GM13977 (cell line): Measurements from ENCODE around the gene SRCAP.
"Not testable (repeated sequence)": the region's sequence is repeated elsewhere in the genome, so short reads cannot be mapped to it uniquely, and the experiment has no call there.

Source experiments
- DNase-seq: peaks from one replicate; pipeline ENCODE4 v3.0.0; 2012; ENCODE audit warnings: low spot score
- CTCF ChIP-seq: IDR thresholded peaks from 2 replicates; pipeline ENCODE4 v1.5.1; 2012; ENCODE audit warnings: mild to moderate bottlenecking, control low read depth; ENCODE audit not compliant: insufficient read depth; ENCODE audit errors: extremely low read depth, missing control alignments
- in situ Hi-C: fragments of 300-500 bp; cut with MboI; formaldehyde crosslinking; loops from one replicate; pipeline ENCODE4 v1.12.0; 2022; ENCODE audit warnings: low sequenced_read_pairs, low pct_unique_long_range_greater_than_20kb, mixed read lengths, inconsistent platforms; ENCODE audit not compliant: unreplicated experiment

Gene SRCAP

GRCh38 chr16:30699615-30700099 lies 686 bp downstream of the SRCAP start:
- DNase-seq: no peak
- no peak for TF ChIP-seq CTCF
- in situ Hi-C loops: no loop called here

GRCh38 chr16:30700491-30700890 lies 1.5 kb downstream of the SRCAP start:
- in situ Hi-C loops: no loop called here
- DNase-seq: no peak
- no peak for TF ChIP-seq CTCF

- in situ Hi-C loops: no loop called here
- TF ChIP-seq CTCF: no peak
- no peak for DNase-seq
Observed at GRCh38 chr16:30700971-30701370, 2.0 kb downstream of the SRCAP start.

- DNase-seq, in situ Hi-C loops: not testable (repeated sequence)
Observed at GRCh38 chr16:30703071-30703470, 4.1 kb downstream of the SRCAP start.

- TF ChIP-seq CTCF: no peak
- in situ Hi-C loops: no loop called here
- DNase-seq: no peak
Observed at GRCh38 chr16:30703971-30704370, 5.0 kb downstream of the SRCAP start.

GRCh38 chr16:30706046-30706445 lies 7.1 kb downstream of the SRCAP start:
- in situ Hi-C loops: no loop called here
- no peak for DNase-seq
- no peak for TF ChIP-seq CTCF

- no peak for DNase-seq
- TF ChIP-seq CTCF: no peak
- in situ Hi-C loops: no loop called here
Observed at GRCh38 chr16:30710971-30711370, 12.0 kb downstream of the SRCAP start.
